Mucosa of rectum (tissue), 2 donors: ENCODE data around the gene FSCN2.

Experiments used
- H3K27ac ChIP-seq, 2 donors: one replicate each; pipeline ENCODE4 v1.7.0; 2013; ENCODE audit warnings: inconsistent platforms in 2 of 2, low read depth in 2 of 2, low read length in 2 of 2
- H3K27me3 ChIP-seq, 2 donors: one replicate each; pipeline ENCODE4 v1.7.0; 2013; ENCODE audit warnings: low read length in 2 of 2; ENCODE audit not compliant: control insufficient read depth in 2 of 2, insufficient read depth in 2 of 2
- H3K36me3 ChIP-seq, 2 donors: one replicate each; pipeline ENCODE4 v1.7.0; 2013; ENCODE audit warnings: low read length in 2 of 2; ENCODE audit not compliant: control insufficient read depth in 2 of 2, insufficient read depth in 2 of 2
- H3K4me1 ChIP-seq, 2 donors: one replicate each; pipeline ENCODE4 v1.7.0; 2013; ENCODE audit warnings: low read length in 2 of 2, mild to moderate bottlenecking in 1 of 2; ENCODE audit not compliant: control insufficient read depth in 2 of 2, insufficient read depth in 2 of 2
- H3K4me3 ChIP-seq, 2 donors: one replicate each; pipeline ENCODE4 v1.7.0; 2013; ENCODE audit warnings: low read length in 2 of 2
- H3K9ac ChIP-seq, 2 donors: one replicate each; pipeline ENCODE4 v1.7.0; 2013; ENCODE audit warnings: low read length in 2 of 2, low read depth in 1 of 2, mild to moderate bottlenecking in 1 of 2
- H3K9me3 ChIP-seq, 2 donors: one replicate each; pipeline ENCODE4 v1.7.0; 2013; ENCODE audit warnings: low read length in 2 of 2; ENCODE audit not compliant: control insufficient read depth in 2 of 2
- donor health status: healthy.
- donor health status: Normal muscosa, but diverticular disease.

FSCN2 gene

GRCh38 chr17:81503619-81504018 is 24.6 kb upstream of the FSCN2 start:
- Histone ChIP-seq H3K9ac (no peak overlapping the region), H3K4me1 (peaks cover under 1 to 1% of the 10 kb centered on the region in 2 donors), H3K27ac (no peak overlapping the region), H3K36me3 (peaks cover under 1 to 1% of the 10 kb centered on the region in 2 donors), H3K27me3 (no peaks in the 10 kb centered on the region), H3K4me3 (no peak overlapping the region), H3K9me3 (no peaks in the 10 kb centered on the region)

GRCh38 chr17:81508639-81509206 is 19.5 kb upstream of the FSCN2 start:
- H3K9me3 ChIP-seq = no peaks in the 10 kb centered on the region
- H3K27ac ChIP-seq = peak overlapping the region; percentile 91 to 97
- peak overlapping the region in 1 of 2 donors; percentile 94 for H3K9ac ChIP-seq
- H3K4me1 ChIP-seq = peaks cover 17 to 21% of the 10 kb centered on the region in 2 donors
- peaks cover 36 to 38% of the 10 kb centered on the region in 2 donors for H3K36me3 ChIP-seq
- H3K27me3 ChIP-seq = no peaks in the 10 kb centered on the region
- peak overlapping the region; percentile 96 to 97 for H3K4me3 ChIP-seq

GRCh38 chr17:81509207-81509971 is 18.8 kb upstream of the FSCN2 start:
- peak overlapping the region; percentile 96 to 97 for H3K4me3 ChIP-seq
- peaks cover 36 to 38% of the 10 kb centered on the region in 2 donors for H3K36me3 ChIP-seq
- H3K9ac ChIP-seq = peak overlapping the region; percentile 94 to 98
- H3K27ac ChIP-seq = peak overlapping the region; percentile 91 to 97
- peaks cover 21% of the 10 kb centered on the region in 2 donors for H3K4me1 ChIP-seq
- H3K27me3 ChIP-seq = no peaks in the 10 kb centered on the region
- no peaks in the 10 kb centered on the region for H3K9me3 ChIP-seq

GRCh38 chr17:81509972-81510784 is 18.0 kb upstream of the FSCN2 start:
- Histone ChIP-seq H3K9me3 (no peaks in the 10 kb centered on the region), H3K4me3 (peak overlapping the region; percentile 96 to 97), H3K27me3 (no peaks in the 10 kb centered on the region), H3K36me3 (peaks cover 36 to 38% of the 10 kb centered on the region in 2 donors), H3K9ac (peak overlapping the region; percentile 94 to 98), H3K27ac (peak overlapping the region; percentile 91 to 97), H3K4me1 (peaks cover 21% of the 10 kb centered on the region in 2 donors)

- peak overlapping the region; percentile 94 to 98 for H3K9ac ChIP-seq
- H3K4me3 ChIP-seq = peak overlapping the region; percentile 96 to 97
- H3K4me1 ChIP-seq = peaks cover 29% of the 10 kb centered on the region in 2 donors
- H3K27ac ChIP-seq = peak overlapping the region; percentile 91 to 97
- H3K36me3 ChIP-seq = peaks cover 36 to 38% of the 10 kb centered on the region in 2 donors
- H3K27me3 ChIP-seq = no peaks in the 10 kb centered on the region
- H3K9me3 ChIP-seq = no peaks in the 10 kb centered on the region
Observed at GRCh38 chr17:81510785-81511553, 17.2 kb upstream of the FSCN2 start.

- Histone ChIP-seq H3K9me3 (no peaks in the 10 kb centered on the region), H3K36me3 (peaks cover 36 to 38% of the 10 kb centered on the region in 2 donors), H3K27ac (peak overlapping the region; percentile 91 to 97), H3K27me3 (no peaks in the 10 kb centered on the region), H3K4me1 (peaks cover 34% of the 10 kb centered on the region in 2 donors), H3K9ac (peak overlapping the region; percentile 94 to 98), H3K4me3 (peak overlapping the region; percentile 96 to 97)
Observed at GRCh38 chr17:81511554-81511803, 16.7 kb upstream of the FSCN2 start.

- Histone ChIP-seq H3K27me3 (no peaks in the 10 kb centered on the region), H3K9me3 (no peaks in the 10 kb centered on the region), H3K9ac (peak overlapping the region; percentile 94 to 98), H3K4me3 (peak overlapping the region; percentile 96 to 97), H3K4me1 (peaks cover 36% of the 10 kb centered on the region in 2 donors), H3K36me3 (peaks cover 36 to 38% of the 10 kb centered on the region in 2 donors), H3K27ac (peak overlapping the region; percentile 91 to 97)
Observed at GRCh38 chr17:81511804-81512561, 16.2 kb upstream of the FSCN2 start.

GRCh38 chr17:81512562-81513371 is 15.4 kb upstream of the FSCN2 start, which contains the start of gene ACTG1:
Gene ACTG1, minus strand, starts transcription at chr17:81512799. Its CDS starts 445 bp downstream, at chr17:81512354.
- Histone ChIP-seq H3K4me1 (peaks cover 39 to 40% of the 10 kb centered on the region in 2 donors), H3K27me3 (no peaks in the 10 kb centered on the region)

More at GRCh38 chr17:81512562-81513371, 15.4 kb upstream of the FSCN2 start, which contains the start of gene ACTG1:
- H3K9ac ChIP-seq = peak within 1 kb of the TSS; percentile 97 to 99
- no peaks in the 10 kb centered on the region for H3K9me3 ChIP-seq
- peak within 1 kb of the TSS; percentile 96 to 97 for H3K4me3 ChIP-seq
- H3K36me3 ChIP-seq = peaks cover 36 to 38% of the 10 kb centered on the region in 2 donors
- peak within 1 kb of the TSS; percentile 100 for H3K27ac ChIP-seq
